Measurements from ENCODE around the gene ABHD18. TPM values are rescaled to one million over a fixed set of nuclear protein-coding genes. Genes with fewer than 3 reads are reported as not detected.
"Not testable (repeated sequence)": the region's sequence is repeated elsewhere in the genome, so short reads cannot be mapped to it uniquely, and the experiment has no call there.

The ABHD18 gene
- total RNA-seq, 1 donor = 10.1 TPM

DNA sequence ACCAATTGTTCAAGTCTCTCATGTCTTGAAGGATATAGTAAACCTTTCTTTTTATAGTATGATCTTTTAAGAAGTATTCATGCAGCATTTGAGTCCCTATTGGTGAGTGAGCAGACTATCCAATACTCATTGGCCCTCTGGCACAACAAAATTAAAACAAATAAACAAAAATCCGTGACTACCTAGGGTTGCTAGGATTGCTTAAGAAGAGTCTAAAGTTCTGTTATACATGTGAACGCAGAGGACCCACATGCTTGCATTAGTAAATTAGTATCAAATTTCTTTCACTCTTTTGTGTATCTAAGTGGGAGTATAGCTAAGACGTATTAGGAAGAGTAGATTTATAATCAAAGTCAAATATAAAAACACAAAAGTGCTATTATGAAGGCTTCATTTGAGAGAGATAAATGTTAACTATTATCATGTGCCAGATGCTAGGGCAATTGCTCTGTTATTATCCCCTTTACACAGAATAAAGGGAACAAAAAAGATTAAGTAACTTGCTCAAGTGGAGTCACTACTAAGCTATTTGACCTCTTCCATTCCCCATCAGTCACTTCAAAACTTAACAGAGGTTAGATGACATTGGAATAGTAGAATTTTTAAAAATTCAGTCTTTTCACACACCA is 66.7 kb downstream of the ABHD18 start:
- Histone ChIP-seq H3K27ac (ENCODE audit: low read depth, low read length) (no peak overlapping the region), H2AFZ (ENCODE audit: low read length) (no peak overlapping the region), H3K27me3 (ENCODE audit: insufficient read depth, low read length) (no peaks in the 10 kb centered on the region), H3K36me3 (ENCODE audit: insufficient read depth, low read length) (peaks cover 6% of the 10 kb centered on the region), H3K79me2 (ENCODE audit: insufficient read depth, low read length) (no peaks in the 10 kb centered on the region), H3K4me2 (ENCODE audit: insufficient read depth, low read length) (no peak overlapping the region), H3K9me3 (ENCODE audit: low read depth, low read length) (no peaks in the 10 kb centered on the region), H3K4me3 (ENCODE audit: insufficient read depth, low read length) (no peak overlapping the region), H3K4me1 (ENCODE audit: insufficient read depth, low read length) (no peaks in the 10 kb centered on the region), H4K20me1 (ENCODE audit: insufficient read depth, low read length) (no peaks in the 10 kb centered on the region)
- DNase-seq (ENCODE audit: insufficient read length, low spot score, missing footprints) = no peak
- TF ChIP-seq, protein P1, sequence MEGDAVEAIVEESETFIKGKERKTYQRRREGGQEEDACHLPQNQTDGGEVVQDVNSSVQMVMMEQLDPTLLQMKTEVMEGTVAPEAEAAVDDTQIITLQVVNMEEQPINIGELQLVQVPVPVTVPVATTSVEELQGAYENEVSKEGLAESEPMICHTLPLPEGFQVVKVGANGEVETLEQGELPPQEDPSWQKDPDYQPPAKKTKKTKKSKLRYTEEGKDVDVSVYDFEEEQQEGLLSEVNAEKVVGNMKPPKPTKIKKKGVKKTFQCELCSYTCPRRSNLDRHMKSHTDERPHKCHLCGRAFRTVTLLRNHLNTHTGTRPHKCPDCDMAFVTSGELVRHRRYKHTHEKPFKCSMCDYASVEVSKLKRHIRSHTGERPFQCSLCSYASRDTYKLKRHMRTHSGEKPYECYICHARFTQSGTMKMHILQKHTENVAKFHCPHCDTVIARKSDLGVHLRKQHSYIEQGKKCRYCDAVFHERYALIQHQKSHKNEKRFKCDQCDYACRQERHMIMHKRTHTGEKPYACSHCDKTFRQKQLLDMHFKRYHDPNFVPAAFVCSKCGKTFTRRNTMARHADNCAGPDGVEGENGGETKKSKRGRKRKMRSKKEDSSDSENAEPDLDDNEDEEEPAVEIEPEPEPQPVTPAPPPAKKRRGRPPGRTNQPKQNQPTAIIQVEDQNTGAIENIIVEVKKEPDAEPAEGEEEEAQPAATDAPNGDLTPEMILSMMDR (IDR thresholded peaks at IDR 0.05; ENCODE audit: extremely low read depth, low read depth, low read length) = no peak

DNA sequence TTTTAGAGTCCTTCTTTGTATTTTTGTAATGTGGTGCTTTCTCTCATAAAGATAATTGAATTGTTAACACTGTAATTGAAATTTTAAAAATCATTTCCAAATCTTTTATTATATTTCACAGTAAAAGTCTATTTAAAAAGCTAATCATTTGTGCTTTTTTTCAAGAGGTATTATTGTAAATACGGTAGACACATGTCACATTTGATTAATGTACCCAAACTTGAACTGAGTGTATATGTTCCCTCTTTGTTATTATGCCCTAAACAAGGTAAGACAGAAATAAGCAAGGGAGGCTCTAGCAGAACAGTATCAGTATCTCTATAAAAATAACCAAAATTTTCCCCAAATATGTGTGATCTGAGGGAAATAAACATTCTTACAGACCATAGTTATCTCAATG is 74.4 kb downstream of the ABHD18 start:
- Histone ChIP-seq H3K79me2 (ENCODE audit: insufficient read depth, low read length) (no peaks in the 10 kb centered on the region), H3K9me3 (ENCODE audit: low read depth, low read length) (no peaks in the 10 kb centered on the region), H3K4me2 (ENCODE audit: insufficient read depth, low read length) (no peak overlapping the region), H2AFZ (ENCODE audit: low read length) (no peak overlapping the region), H3K4me3 (ENCODE audit: insufficient read depth, low read length) (no peak overlapping the region), H3K36me3 (ENCODE audit: insufficient read depth, low read length) (peaks cover 3% of the 10 kb centered on the region), H3K4me1 (ENCODE audit: insufficient read depth, low read length) (no peaks in the 10 kb centered on the region), H3K27me3 (ENCODE audit: insufficient read depth, low read length) (no peaks in the 10 kb centered on the region), H4K20me1 (ENCODE audit: insufficient read depth, low read length) (no peaks in the 10 kb centered on the region), H3K27ac (ENCODE audit: low read depth, low read length) (no peak overlapping the region)
- DNase-seq (ENCODE audit: insufficient read length, low spot score, missing footprints) = no peak
- TF ChIP-seq, protein P1 (IDR thresholded peaks at IDR 0.05; ENCODE audit: extremely low read depth, low read depth, low read length) = no peak

DNA sequence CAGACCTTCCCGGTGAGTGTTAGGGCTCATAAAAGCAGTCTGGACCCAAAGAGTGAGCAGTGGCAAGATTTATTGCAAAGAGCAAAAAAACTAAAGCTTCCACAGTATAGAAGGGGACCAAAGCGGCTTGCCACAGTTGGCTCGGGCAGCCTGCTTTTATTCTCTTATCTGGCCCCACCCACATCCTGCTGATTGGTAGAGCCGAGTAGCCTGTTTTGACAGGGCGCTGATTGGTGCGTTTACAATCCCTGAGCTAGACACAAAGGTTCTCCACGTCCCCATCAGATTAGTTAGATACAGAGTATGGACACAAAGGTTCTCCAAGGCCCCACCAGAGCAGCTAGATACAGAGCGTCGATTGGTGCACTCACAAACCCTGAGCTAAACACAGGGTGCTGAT is 81.8 kb downstream of the ABHD18 start:
- not testable (repeated sequence) for H3K27ac ChIP-seq (ENCODE audit: low read depth, low read length); H3K36me3 ChIP-seq (ENCODE audit: insufficient read depth, low read length); H3K4me3 ChIP-seq (ENCODE audit: insufficient read depth, low read length); DNase-seq (ENCODE audit: insufficient read length, low spot score, missing footprints); H3K79me2 ChIP-seq (ENCODE audit: insufficient read depth, low read length); H3K27me3 ChIP-seq (ENCODE audit: insufficient read depth, low read length); H3K4me2 ChIP-seq (ENCODE audit: insufficient read depth, low read length); H3K4me1 ChIP-seq (ENCODE audit: insufficient read depth, low read length); H4K20me1 ChIP-seq (ENCODE audit: insufficient read depth, low read length); H3K9me3 ChIP-seq (ENCODE audit: low read depth, low read length); H2AFZ ChIP-seq (ENCODE audit: low read length)

DNA sequence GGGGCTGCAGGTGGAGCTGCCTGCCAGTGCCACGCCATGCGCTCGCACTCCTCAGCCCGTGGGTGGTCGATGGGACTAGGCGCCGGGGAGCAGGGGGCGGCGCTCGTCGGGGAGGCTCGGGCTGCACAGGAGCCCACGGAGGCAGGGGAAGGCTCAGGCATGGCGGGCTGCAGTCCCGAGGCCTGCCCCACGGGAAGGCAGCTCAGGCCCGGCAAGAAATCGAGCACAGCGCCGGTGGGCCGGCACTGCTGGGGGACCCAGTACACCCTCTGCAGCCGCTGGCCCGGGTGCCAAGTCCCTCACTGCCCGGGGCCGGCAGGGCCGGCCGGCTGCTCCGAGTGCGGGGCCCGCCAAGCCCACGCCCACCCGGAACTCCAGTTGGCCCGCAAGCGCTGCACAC is 82.3 kb downstream of the ABHD18 start:
- H4K20me1 ChIP-seq (ENCODE audit: insufficient read depth, low read length); H3K4me1 ChIP-seq (ENCODE audit: insufficient read depth, low read length); H3K27ac ChIP-seq (ENCODE audit: low read depth, low read length); DNase-seq (ENCODE audit: insufficient read length, low spot score, missing footprints); H3K36me3 ChIP-seq (ENCODE audit: insufficient read depth, low read length); H3K27me3 ChIP-seq (ENCODE audit: insufficient read depth, low read length); H3K4me2 ChIP-seq (ENCODE audit: insufficient read depth, low read length); H3K4me3 ChIP-seq (ENCODE audit: insufficient read depth, low read length); H3K9me3 ChIP-seq (ENCODE audit: low read depth, low read length); H2AFZ ChIP-seq (ENCODE audit: low read length); H3K79me2 ChIP-seq (ENCODE audit: insufficient read depth, low read length): not testable (repeated sequence)

DNA sequence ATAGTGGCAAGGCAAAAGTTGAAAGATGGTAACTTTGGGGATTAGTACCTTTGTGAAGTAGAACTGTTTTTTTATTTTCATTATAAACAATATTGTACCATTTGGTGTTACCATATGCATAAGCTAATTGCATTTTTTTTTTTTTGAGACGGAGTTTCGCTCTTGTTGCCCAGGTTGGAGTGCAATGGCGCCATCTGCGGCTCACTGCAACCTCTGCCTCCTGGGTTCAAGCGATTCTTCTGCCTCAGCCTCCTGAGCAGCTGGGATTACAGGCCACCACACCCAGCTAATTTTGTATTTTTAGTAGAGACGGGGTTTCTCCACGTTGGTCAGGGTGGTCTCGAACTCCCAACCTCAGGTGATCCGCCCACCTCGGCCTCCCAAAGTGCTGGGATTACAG is 86.0 kb downstream of the ABHD18 start:
- H3K27me3 ChIP-seq (ENCODE audit: insufficient read depth, low read length); H3K4me1 ChIP-seq (ENCODE audit: insufficient read depth, low read length); DNase-seq (ENCODE audit: insufficient read length, low spot score, missing footprints); H3K4me3 ChIP-seq (ENCODE audit: insufficient read depth, low read length); H3K36me3 ChIP-seq (ENCODE audit: insufficient read depth, low read length); H3K79me2 ChIP-seq (ENCODE audit: insufficient read depth, low read length); H4K20me1 ChIP-seq (ENCODE audit: insufficient read depth, low read length); H3K27ac ChIP-seq (ENCODE audit: low read depth, low read length); H2AFZ ChIP-seq (ENCODE audit: low read length); H3K9me3 ChIP-seq (ENCODE audit: low read depth, low read length); H3K4me2 ChIP-seq (ENCODE audit: insufficient read depth, low read length): not testable (repeated sequence)
- TF ChIP-seq, protein P1 (IDR thresholded peaks at IDR 0.05; ENCODE audit: extremely low read depth, low read depth, low read length) = peak; percentile 7

DNA sequence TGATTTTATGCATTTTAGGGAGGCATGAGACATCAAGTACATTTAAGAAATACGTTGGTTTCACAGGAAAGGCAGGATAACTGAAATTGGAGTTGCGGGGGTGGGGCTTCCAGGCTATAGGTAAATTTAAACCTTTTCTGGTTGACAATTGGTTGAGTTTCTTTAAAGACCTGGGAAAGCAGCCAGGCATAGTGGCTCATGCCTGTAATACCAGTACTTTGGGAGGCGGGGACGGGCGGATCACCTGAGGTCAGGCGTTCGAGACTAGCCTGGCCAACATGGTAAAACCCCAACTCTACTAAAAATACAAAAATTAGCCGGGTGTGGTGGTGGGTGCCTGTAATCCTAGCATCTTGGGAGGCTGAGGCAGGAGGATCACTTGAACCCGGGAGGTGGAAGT is 89.7 kb downstream of the ABHD18 start:
- DNase-seq (ENCODE audit: insufficient read length, low spot score, missing footprints); H3K4me2 ChIP-seq (ENCODE audit: insufficient read depth, low read length); H3K9me3 ChIP-seq (ENCODE audit: low read depth, low read length); H3K27ac ChIP-seq (ENCODE audit: low read depth, low read length); H3K36me3 ChIP-seq (ENCODE audit: insufficient read depth, low read length); H3K79me2 ChIP-seq (ENCODE audit: insufficient read depth, low read length); H3K4me3 ChIP-seq (ENCODE audit: insufficient read depth, low read length); H2AFZ ChIP-seq (ENCODE audit: low read length); H3K27me3 ChIP-seq (ENCODE audit: insufficient read depth, low read length); H4K20me1 ChIP-seq (ENCODE audit: insufficient read depth, low read length); H3K4me1 ChIP-seq (ENCODE audit: insufficient read depth, low read length): not testable (repeated sequence)
